RKO (cell line): ENCODE measurements around the gene ABHD17C.

Source experiments
- DNase-seq: peaks from one replicate; pipeline ENCODE4 v3.0.0-alpha.2; 2016; ENCODE audit warnings: low spot score

The ABHD17C gene

DNA sequence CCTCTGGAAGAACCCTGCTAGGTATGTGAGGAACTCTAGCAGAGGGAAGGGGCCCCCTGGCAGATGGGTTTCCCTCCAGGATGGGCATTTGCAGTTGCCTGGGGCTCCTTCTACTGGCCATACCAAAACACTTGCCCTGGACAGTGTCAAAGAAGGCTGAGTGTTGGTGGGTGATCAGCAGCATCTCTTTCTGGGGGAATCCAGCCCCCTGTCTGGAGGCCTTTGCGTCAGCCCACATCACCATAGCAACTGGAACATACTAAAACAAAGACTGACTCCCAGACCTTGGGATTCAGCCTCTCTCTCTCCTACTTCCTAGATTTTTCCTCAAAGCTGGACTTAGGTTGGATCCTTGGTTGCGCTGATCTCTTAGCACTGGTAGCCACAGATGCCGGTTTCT is 92.2 kb downstream of the ABHD17C start:
- no peak for DNase-seq

GRCh38 chr15:80788536-80788935 is 93.4 kb downstream of the ABHD17C start:
- no peak for DNase-seq

GRCh38 chr15:80789296-80789695 is 94.2 kb downstream of the ABHD17C start:
- no peak for DNase-seq

DNA sequence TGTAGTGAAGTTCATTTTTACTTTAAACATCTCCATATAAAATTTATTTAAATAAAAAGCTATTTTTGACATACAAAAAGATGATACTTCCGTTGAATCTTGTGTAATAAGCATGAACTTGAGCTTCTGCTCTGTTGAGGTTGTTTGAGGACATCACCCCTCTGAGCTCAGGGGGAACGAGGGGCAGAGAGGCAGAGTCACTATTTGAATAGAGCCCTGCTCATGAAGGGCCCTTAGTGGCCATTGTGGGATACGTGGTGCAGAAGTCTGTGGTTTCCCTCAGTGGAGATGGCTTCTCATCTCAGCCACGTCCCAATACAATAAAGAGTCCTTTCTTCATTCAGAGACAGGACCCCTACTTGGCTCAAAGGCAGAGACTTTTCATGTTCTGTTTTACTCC is 94.7 kb downstream of the ABHD17C start:
- DNase-seq: no peak

GRCh38 chr15:80790236-80790635 is 95.1 kb downstream of the ABHD17C start:
- DNase-seq: no peak

GRCh38 chr15:80791004-80791403 is 95.9 kb downstream of the ABHD17C start:
- no peak for DNase-seq

DNA sequence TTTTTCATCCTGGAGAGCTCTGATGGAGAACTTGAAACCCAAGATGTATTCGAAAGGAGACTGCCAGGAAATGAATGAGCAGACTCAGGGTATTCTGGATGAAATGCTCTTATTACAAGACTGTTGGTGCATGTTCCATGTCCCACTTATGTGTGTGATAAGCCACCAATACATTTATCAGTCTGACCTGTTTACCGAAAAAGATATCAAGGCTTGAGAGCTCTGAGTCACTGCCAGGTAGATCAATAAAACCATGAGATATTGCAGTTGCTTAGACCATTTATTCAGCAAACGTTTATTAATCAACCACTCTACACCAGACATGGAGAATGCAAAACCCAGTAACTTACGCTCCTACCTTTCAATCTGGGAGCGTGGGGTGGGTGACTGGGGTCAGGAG is 101.3 kb downstream of the ABHD17C start:
- DNase-seq: no peak

DNA sequence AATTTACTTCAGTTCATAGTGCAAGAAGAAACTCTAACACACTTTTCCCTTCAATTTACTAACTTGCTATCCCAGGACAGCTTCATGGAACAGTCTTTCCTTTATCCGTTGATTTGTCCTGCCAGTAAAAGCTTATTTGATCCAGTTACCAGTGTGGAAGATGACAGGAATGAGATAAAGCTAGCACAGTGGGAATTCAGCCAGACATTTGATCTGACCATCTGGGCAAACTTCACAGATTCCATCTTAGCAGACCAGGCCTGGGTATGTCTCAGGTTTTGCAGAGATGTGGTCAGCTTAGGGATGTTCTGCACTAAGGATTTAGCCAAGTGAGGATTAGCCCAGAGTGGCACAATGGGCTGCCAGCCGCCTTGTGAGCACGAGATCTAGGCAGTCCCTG is 103.8 kb downstream of the ABHD17C start:
- no peak for DNase-seq

DNA sequence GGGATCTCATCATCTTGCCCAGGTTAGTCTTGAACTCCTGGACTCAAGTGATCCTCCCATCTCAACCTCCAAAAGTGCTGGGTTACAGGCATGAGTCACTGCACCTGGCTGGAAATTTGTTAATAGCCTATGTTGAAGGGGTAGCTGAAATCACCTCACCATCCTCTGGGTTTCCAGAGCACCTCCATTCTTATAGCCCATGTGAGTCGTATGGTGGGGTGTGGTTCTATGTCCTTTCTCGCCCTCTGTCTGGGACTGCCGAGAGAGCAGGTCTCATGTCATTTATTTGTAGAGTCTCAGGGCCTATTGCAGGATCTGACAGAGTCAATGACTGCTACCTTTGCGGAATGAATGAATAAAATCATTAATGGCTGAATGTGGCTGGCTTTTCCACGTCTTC is 105.0 kb downstream of the ABHD17C start:
- peak; percentile 11 for DNase-seq

DNA sequence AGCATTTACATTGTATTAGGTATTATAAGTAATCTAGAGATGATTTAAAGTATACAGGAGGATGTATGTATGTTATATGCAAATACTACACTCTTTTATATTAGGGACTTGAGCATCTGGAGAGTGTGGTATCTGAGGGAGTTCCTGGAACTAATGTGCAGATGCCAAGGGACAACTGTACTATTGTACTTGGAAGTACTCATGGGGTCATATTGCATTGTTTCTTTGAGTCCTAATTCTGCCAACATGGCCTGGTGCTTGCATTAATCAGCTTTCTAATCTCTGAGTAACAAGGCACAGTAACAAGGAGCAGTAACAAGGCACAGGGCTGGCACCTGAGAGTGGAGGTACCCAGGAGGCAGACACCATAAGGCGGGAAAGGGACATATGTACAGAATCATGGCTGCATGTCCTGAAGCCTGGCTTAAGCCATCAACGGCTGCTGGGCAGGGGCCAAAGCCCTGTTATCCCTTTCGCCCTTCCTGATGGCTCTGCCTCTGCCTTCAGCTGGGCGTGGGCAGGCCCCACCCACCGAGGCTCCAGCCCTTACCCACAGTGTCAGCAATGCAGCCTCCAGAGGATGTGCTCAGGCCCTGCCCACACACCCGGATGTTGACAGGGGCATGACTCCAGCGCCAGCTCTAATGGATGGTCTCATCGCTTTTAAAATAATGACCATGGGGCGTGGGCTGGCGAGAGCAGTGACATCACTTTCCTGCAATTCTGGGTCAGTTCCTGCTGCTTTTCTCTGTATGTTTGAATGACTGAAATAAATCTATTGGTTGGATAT is 107.0 kb downstream of the ABHD17C start:
- DNase-seq: peak; percentile 89

- no peak for DNase-seq
Measured at GRCh38 chr15:80803580-80804525, 108.7 kb downstream of the ABHD17C start.

DNA sequence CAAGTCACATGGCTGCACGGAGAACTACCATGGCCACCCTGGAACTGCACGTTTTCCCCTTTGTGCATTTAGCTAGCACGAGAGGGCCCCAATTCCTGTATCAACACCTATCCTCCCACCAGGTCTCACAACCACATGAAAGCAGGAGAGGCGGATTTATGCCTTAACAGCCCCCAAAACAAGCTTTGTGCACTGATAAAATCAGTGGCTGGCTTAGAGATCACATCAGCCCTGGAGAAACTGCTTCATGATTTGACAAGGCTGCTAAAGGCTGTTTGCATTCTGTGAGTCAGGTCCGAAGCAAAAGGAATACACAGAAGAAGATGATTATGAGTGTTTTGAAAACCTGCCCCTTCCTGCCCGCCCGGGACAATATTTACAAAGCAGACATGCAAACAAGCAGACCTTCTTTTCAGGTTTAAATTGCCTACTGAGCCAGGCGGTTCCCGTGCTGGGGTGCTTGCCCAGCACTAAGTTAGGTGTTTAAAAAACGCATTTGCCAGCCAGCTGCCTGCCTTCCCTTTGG is 109.9 kb downstream of the ABHD17C start:
- DNase-seq: no peak
